CD4-positive, alpha-beta T cell treated with Interleukin-15 for 4 hours (primary cell): ENCODE results near the gene FBLN1.
"Not testable (repeated sequence)": the region's sequence is repeated elsewhere in the genome, so short reads cannot be mapped to it uniquely, and the experiment has no call there.

Experiments
- DNase-seq: peaks from one replicate; pipeline ENCODE4 v3.0.0-alpha.2; 2020; ENCODE audit warnings: low spot score

The FBLN1 gene

GRCh38 chr22:45548991-45549761 lies 46.5 kb downstream of the FBLN1 start:
- no peak for DNase-seq

GRCh38 chr22:45549762-45550378 lies 47.2 kb downstream of the FBLN1 start:
- DNase-seq = no peak

GRCh38 chr22:45550416-45550815 lies 47.7 kb downstream of the FBLN1 start:
- DNase-seq = no peak

GRCh38 chr22:45550891-45551290 lies 48.2 kb downstream of the FBLN1 start:
- no peak for DNase-seq

- no peak for DNase-seq
Observed at GRCh38 chr22:45551310-45552016, 48.8 kb downstream of the FBLN1 start.

GRCh38 chr22:45552017-45552411 lies 49.3 kb downstream of the FBLN1 start:
- DNase-seq = no peak

- DNase-seq = no peak
Observed at GRCh38 chr22:45552580-45553350, 50.1 kb downstream of the FBLN1 start.

GRCh38 chr22:45553351-45554039 lies 50.8 kb downstream of the FBLN1 start:
- peak; percentile 21 for DNase-seq

GRCh38 chr22:45554040-45554406 lies 51.3 kb downstream of the FBLN1 start:
- no peak for DNase-seq

GRCh38 chr22:45554861-45555260 lies 52.2 kb downstream of the FBLN1 start:
- DNase-seq = no peak

- not testable (repeated sequence) for DNase-seq
Observed at GRCh38 chr22:45557926-45558325, 55.2 kb downstream of the FBLN1 start.

- DNase-seq = not testable (repeated sequence)
Observed at GRCh38 chr22:45560092-45560491, 57.4 kb downstream of the FBLN1 start.

- not testable (repeated sequence) for DNase-seq
Observed at GRCh38 chr22:45560761-45561160, 58.1 kb downstream of the FBLN1 start.

- no peak for DNase-seq
Observed at GRCh38 chr22:45562102-45562501, 59.4 kb downstream of the FBLN1 start.

- DNase-seq = no peak
Observed at GRCh38 chr22:45562537-45563361, 60.1 kb downstream of the FBLN1 start.

GRCh38 chr22:45563362-45564040 lies 60.8 kb downstream of the FBLN1 start:
- DNase-seq = no peak

GRCh38 chr22:45564349-45565030 lies 61.8 kb downstream of the FBLN1 start:
- no peak for DNase-seq

- DNase-seq = no peak
Observed at GRCh38 chr22:45565171-45565570, 62.5 kb downstream of the FBLN1 start.

GRCh38 chr22:45565973-45566372 lies 63.3 kb downstream of the FBLN1 start:
- DNase-seq = no peak

GRCh38 chr22:45568213-45568612 lies 65.5 kb downstream of the FBLN1 start:
- no peak for DNase-seq
